GM19043 (cell line): ENCODE results near the gene GALNTL6.
"Not testable (repeated sequence)": the region's sequence is repeated elsewhere in the genome, so short reads cannot be mapped to it uniquely, and the experiment has no call there.

Experiments
- ATAC-seq: cut with Tn5 transposase; IDR thresholded peaks from one replicate; pipeline ENCODE4 v1.9.1; 2021; ENCODE audit warnings: low read depth; ENCODE audit not compliant: unreplicated experiment

Gene GALNTL6

DNA sequence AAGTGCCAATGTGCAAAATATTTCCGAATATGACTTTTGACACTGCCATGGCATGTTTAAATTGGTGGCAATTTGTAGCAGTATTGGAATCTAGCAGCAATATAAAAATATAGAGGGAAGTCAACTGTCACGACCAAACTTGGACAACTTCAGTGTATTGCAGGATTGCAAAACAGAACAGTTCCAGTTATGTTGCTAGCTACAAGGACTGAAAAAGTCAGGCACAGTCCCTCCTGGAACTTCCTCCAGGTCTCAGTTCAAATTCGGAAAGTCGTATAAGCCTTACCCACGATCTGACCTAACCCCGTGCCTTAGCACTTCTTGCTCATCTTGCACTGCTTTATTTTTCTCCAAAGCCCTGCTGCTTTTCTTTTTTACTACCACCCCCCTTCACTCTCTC is 965.4 kb downstream of the GALNTL6 start:
- ATAC-seq: no peak

DNA sequence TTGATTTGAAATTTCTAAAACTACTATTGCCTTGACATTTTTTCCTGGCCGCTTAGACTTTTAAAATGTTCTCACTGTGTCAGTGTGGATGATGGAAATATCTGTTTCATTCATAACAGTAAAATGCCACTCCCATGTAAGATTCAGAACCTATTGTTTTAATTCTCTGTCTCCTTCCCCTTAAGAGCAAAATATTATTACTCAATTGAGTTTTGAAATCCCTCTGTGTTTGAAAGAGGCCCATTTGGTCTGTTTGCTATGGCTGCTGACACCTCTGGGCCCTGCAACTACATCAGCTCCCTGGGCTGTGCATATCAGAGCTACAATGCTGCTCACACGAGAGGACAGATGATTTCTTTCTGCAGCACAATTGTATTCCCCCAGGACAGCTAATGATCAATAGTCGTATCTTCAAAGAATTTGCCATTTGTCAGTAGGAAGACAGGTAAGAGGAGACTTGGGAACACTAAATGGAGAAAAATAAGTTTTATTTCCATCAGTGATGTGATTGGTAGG is 967.4 kb downstream of the GALNTL6 start:
- no peak for ATAC-seq

DNA sequence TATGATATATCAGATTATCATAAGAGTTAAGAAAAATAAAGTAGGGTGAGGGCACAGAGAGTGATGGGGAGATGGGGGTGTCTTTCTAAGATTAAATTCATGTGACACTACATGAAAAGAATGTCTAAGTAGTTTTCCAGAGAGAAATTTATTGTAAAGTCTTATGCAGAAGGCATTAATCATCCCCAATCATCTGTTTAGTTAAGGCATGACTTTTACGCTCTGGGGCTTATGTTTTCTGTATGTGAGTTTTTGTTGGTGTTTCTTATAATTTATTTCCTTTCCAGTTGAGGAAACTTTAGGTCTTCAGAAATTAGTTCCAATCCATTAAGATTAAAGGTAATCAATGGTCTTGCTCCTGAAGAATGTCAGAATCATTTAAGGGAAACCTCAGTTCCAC is 972.4 kb downstream of the GALNTL6 start:
- no peak for ATAC-seq

DNA sequence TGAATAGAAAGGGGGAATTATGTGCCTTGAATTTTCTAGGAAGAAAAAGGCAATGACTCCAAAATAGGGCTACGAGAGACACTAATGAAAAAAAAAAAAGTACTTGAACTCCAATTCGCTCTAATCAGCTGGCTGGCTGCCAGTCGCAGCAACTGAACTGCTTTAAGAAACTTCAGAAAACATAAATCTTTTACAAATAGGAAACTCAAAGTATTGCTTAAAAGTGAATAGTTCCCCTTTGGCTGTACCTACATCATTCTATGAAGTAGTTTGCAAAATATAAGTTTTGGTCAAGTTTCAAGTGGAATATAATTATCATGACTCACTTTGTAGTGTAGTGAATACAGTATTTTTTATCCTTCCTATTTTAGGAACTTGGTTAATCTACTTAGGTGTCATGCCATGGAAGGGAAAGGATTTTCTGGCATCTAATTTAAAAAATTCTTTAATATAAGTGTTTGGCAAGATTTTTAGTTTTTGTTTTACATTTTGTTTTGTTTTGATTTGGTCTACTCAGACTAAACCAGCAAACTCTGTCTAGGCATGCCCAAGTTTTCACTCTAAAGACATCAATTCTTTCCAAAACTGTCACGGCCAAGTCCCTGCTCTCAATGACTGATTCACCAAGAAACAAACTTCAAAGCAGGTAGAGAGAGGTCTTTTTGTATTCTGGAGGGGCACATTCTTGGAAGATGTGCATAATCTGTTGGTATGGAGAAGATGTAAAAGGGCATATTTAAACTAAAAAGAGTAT is 973.0 kb downstream of the GALNTL6 start:
- no peak for ATAC-seq

DNA sequence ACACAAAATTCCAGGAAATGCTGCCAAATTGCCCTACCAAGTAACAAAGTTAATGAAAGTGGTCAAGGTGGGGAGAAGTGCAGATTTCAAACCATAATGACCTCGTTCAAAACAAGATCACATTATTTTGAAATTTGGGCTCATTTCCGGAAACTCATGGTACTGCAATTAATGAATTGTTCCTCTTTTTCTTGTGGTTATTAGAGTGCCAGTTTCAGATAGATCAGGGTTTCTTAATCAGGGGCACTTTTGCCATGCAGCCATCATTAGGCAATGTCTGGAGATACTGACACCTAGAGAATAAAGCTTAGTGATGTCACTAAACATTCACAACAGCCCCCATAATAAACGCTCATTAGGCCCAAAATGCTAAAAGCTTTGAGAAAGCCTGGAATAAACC is 973.9 kb downstream of the GALNTL6 start:
- ATAC-seq: no peak

DNA sequence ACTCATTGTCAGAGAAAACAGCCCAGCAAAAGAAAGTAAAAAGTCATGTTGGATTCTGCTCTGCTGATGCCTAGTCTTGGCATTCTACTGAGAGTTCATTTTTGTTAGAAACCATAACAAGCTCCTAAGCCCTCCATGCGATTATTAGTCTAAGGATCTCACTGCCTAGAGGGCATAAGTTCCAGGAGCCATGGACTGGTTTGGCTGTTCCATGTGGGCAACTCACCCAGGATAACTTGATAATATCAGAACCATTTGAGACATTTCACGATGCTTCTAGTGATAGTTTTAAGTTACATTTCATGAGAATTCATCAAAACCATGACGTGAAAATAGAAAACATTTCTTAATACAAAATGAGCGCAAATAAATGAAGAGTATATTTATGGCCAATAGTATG is 978.6 kb downstream of the GALNTL6 start:
- ATAC-seq: no peak

DNA sequence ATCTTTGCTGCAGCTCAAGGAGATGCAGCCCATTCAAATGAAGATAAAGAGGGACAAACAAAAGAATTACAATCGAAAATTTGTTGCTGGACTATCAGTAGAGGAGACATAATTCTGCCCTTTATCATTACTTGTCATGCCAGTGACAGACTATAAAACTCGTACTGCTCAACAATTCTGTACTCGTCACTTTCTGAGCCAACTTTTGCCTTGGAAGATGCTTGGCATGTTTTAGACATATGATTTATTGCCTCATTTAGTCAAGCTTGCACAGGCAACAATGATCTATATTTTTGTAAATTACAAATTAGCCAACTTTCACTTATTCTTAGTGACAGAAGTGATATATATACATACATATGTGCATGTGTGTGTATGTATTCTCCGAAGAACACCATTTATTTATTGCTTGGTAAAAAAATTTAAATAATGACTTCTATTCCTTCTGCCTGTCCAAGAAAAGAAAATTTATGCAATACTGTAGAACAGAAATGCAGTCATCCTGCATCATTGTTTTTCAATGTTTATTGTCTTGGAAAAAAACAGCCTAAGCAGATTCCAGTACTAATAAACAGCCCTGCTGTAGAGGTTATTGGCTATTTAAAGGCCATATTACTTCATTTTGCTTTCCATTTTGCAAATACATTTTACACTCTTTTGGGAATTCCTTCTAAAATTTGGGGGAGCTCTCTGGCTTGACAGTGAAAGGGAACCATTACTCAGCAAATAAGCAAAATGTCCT is 980.5 kb downstream of the GALNTL6 start:
- no peak for ATAC-seq

DNA sequence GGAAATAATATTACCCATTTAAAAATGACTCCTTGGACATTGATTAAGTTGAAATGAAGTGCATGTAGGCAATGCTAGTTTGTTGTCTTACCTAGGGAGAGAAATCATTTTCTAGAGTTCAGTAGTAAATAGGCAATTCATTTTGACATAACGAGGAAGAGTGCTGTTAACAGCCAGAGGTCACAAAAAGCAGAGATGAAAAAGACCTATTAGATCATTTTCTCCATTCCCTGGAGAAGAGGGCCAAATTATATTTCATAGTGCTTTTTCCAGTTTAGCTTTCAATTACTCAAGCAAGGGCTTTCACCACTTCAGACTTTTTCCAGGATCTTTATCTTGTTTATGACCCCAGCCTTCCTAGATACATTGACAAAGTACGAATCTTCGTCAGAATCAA is 981.1 kb downstream of the GALNTL6 start:
- ATAC-seq: no peak

DNA sequence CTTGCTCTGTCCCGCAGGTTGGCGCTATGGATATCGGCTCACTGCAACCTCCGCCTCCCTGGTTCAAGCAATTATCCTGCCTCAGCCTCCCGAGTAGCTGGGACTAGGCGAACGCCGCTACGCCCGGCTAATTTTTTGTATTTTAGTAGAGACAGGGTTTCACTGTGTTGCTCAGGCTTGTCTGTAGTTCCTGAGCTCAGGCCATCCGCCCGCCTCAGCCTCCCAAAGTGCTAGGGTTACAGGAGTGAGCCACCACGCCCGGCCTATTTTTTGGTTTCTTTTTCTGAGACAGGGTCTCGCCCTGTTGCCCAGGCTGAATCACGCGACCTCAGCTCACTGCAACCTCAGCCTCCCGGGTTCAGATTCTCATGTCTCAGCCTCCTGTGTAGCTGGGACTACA is 984.1 kb downstream of the GALNTL6 start:
- ATAC-seq: not testable (repeated sequence)

DNA sequence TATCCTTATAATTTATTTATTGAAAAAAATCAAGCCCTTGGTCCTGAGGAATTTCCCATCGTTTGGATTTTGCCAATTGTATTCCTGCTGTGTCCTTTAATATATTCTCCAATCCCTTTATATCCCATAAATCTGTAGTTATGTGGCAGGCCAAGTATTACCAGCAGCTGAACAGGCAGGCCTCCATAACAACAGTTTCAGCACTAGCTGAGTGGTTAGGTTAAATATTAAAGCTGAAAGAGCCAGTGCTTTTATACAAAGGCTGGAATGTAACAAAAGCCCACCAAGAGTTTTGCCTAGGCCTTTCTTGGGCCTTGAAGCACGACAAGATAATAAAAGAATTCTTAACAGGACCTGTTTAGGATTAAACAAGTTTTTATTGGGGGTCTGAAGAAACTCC is 988.8 kb downstream of the GALNTL6 start:
- no peak for ATAC-seq

DNA sequence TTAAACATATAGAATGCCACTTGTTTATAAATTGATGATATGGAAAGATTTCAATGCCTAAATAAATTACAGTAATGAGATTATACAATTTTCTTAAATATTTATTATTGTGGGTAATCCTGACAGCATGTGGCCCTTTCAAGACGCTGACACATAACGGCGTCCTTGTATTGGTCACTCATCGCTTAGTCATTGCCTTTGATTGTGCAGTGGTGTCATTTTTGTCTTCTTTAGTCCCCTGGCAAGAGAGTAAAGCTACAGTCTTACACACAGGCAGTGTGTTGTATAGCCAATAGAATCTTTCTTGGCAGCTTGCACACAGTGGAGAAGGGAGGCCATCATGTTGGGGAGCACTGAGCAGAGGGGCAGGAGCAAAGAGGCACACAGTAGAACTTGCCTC is 993.6 kb downstream of the GALNTL6 start:
- no peak for ATAC-seq

DNA sequence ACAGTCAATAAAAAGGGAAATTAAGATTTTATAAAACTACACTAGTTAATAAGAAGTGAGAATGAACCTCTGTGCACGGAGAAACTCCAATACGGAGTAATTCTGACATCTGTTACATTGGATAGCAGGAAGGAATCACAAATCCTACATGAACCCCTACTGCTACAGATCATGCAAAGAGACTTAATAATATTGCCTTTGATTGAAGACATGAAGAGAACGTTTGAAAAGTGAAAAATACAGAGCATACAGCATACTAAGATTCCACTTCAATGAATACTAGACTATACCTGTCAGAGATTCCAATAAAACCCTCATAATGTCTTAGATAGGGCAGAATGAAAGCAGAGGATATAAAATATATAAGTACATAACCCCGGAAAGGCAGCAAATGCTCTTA is 995.0 kb downstream of the GALNTL6 start:
- no peak for ATAC-seq

DNA sequence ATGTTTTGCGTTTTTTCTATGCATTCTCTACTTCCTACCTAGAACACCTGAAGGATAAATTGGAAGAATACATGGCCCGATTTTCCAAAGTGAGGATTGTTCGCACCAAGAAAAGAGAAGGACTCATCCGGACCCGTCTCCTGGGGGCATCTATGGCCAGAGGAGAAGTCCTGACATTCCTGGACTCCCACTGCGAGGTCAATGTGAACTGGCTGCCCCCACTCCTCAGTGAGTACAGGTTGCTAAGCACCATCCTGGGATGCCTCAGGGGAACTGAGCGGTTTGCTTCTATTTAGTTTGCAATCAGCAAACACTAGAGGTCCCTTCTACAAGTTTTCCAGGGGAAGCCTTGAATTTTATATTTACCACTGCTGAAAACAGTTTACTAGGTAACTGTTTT is 996.1 kb downstream of the GALNTL6 start:
- no peak for ATAC-seq

DNA sequence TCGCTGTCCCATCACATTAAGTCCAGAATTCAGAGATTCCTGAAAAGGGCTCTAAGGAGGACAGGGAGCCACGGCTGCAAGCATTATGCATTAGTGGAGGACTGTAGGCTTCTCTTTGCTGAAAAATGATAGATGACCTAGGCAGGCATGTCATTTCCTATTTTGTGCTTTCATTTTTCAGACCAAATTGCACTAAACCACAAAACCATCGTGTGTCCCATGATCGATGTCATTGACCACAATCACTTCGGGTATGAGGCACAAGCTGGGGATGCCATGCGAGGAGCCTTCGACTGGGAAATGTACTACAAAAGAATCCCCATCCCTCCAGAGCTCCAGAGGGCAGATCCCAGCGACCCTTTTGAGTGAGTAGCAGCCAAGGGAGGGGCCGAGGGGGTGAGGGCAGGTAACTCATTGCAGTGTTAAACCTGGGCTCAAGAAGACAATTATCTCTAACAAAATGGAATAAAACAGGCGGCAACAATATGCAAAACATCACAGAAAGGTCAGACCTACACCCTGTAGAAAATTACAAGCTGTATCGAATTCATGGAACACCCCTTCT is 1000.2 kb downstream of the GALNTL6 start:
- ATAC-seq: peak; percentile 78

DNA sequence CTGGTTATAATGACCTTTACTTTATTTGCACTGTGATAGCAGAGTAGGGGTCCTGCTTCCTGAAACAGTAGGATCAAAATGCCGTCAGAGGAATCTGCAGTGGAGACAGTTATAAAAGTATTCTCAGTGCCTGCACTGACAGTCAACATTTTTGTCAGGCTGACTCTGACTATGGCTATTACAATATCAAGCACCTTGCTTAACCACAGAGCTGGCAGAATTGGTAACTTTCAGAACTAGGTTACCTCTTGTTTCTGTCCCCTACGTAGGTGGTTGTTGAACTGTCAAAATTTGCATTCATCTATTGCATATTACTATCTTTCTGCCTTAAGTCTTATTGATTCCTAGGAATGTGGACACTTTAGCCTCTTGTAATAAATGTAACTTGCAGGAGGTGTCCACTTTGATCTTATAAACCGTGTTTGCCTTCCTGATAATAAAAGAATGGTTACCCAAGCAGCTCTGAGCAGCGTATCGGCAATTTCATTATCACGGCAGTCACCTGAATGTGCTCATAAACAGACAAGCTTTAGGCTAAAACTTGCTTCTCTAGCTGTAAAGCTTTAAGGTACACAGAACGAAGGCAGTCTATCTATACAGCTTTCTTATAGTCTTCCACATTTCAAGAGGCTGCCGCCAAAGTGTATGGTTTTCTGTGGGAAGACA is 1002.4 kb downstream of the GALNTL6 start:
- no peak for ATAC-seq

DNA sequence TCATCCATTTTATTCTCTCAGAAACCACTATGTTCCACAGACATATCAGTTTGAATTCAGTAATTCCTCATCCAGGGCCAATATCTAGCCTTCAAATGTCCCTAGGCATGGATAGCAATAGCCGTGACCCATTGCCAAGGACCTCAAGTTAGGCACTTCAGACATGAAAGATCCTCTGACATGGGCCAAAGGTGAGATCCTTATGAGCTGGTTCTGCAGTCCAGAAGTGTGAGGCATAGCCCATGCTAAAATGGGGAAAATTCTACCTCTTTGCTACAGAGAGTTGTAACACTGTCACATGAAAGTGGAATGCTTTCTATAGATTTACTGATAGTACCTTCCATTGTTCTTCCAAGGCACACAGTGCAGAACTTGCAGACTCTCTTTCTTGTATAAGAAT is 1005.7 kb downstream of the GALNTL6 start:
- no peak for ATAC-seq

DNA sequence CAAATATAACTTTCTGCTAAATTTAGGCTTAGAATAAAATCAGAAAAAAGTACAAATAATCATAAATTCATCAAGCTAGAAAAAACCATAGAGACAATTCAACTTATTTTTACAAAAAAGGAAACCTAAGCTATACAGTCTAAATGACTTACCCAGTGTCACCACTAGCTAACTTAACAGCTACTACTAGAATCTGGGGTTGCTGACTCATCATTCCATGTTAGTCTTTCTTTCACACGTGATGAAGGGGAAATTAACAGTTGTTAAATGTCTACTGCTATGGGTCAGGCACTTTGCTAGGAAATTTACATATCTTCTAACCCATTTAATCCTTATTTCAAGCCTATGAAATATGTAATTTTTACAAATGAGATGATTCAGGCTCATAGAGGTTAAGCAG is 1006.1 kb downstream of the GALNTL6 start:
- peak; percentile 62 for ATAC-seq

DNA sequence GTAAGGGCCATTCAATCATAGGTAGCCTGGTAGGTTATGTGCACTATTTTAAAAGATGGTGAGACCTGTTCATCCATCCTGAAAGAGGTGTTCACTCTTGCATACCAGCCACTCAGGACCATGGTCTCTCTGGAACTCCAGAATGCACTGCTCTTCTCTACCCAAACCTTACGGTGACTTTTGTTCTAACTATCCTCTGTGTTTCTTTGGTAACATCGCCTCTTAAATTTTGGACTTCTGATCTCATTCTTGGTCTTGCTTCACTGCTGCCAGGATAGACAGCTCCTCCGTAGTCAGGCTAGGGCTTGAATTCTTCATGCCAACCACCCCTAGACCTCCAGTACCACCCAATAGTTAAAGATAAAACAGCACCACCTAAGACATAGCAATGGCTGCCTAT is 1009.1 kb downstream of the GALNTL6 start:
- no peak for ATAC-seq

DNA sequence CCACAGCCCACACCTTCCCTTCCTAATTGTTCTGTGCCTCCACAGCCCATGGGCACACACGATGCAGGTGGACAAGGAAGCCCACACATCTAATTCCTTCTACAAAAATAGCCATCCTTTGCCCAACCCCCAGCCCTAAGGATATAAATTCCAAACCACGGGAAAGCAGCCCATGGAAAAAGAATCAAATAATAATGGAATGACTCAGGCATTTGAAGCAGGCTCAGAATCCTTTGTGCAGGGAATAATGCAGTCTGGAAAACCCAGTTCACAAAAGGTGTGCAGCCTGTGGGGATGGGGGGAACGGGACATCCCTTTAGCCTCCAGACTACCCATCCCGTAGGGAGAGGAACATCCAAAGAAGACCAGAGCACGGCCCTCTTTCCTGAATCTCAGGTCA is 1013.1 kb downstream of the GALNTL6 start:
- no peak for ATAC-seq

DNA sequence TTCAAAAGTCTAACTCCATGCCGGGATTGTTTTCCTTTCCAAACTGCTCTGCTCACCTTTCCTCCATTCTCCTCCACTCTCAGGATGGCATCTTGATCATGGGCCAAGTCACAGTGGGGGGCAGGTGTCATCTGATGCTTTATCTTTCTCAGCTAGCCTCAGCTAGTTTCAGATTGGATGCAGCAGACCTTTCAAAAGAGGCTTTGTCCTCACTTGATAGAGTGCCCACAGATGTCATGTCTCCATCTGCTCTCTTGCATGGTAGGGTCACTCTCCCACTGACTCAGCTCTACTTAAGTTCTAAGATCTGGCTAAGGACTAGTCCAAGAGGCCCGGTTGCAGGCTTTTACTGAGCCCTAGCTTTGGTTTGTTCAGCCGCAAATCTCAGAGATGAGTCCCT is 1013.7 kb downstream of the GALNTL6 start:
- ATAC-seq: no peak

DNA sequence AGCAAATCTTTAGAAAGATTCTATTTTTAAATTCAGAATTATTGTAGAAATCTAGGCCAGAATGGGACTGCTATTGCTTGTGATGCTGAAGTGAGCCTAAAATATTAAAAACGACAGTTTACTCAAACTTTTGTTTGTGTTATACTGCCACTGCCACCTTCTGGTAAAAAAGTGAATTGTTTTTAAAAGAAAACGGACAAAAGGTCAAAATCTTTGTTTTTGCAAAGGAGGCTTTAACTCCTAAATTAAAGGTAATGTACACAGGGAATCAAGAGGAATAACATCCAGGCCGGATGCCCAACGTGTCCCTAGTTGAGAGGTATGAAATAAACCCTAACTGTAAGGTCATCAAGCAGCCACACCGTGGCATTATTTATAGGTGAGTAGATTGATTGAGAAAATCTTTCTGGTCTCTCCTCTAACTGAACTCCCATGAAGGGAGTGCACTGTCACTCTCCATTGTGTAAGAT is 1017.1 kb downstream of the GALNTL6 start:
- ATAC-seq: no peak
